HEK293T (cell line): ENCODE data around the gene TCHP.

ENCODE experiments used
- CTCF ChIA-PET: fragments of 350-600 bp; formaldehyde crosslinking; extraction: SDS; loops from one replicate; lab custom pipeline; 2021; ENCODE audit warnings: antibody characterized with exemption, inconsistent platforms; lab: Yijun Ruan, JAX
- POLR2A ChIA-PET: fragments of 350-600 bp; formaldehyde crosslinking; extraction: SDS; loops from one replicate; lab custom pipeline; 2020; ENCODE audit warnings: antibody characterized with exemption, inconsistent platforms; lab: Yijun Ruan, JAX
- DNase-seq: peaks from one replicate; pipeline ENCODE4 v3.0.0; 2012; ENCODE audit warnings: mixed read lengths; ENCODE audit errors: extremely low spot score
- ARNT ChIP-seq: fragments of 450-650 bp; IDR thresholded peaks from 2 replicates; pipeline ENCODE4 v1.6.1; 2017; ENCODE audit warnings: mild to moderate bottlenecking
- BHLHE40 ChIP-seq: fragments of 450-650 bp; IDR thresholded peaks from 2 replicates; pipeline ENCODE4 v1.6.1; 2016; ENCODE audit warnings: mild to moderate bottlenecking, moderate library complexity, borderline replicate concordance
- CTBP1 ChIP-seq: fragments of 450-650 bp; IDR thresholded peaks from 2 replicates; pipeline ENCODE4 v1.6.1; 2016; ENCODE audit warnings: borderline replicate concordance
- ELF4 ChIP-seq: fragments of 450-650 bp; IDR thresholded peaks from 2 replicates; pipeline ENCODE4 v1.6.1; 2017; ENCODE audit warnings: antibody characterized with exemption
- FOXA1 ChIP-seq: fragments of 450-650 bp; IDR thresholded peaks from 2 replicates; pipeline ENCODE4 v1.6.1; 2016; ENCODE audit warnings: mild to moderate bottlenecking
- FOXK2 ChIP-seq: fragments of 450-650 bp; IDR thresholded peaks from 2 replicates; pipeline ENCODE4 v1.6.1; 2016; ENCODE audit warnings: mild to moderate bottlenecking
- FOXM1 ChIP-seq: fragments of 450-650 bp; IDR thresholded peaks from 2 replicates; pipeline ENCODE4 v1.6.1; 2017; ENCODE audit warnings: mild to moderate bottlenecking, borderline replicate concordance
- HDGF ChIP-seq: fragments of 450-650 bp; IDR thresholded peaks from 2 replicates; pipeline ENCODE4 v1.6.1; 2017; ENCODE audit warnings: antibody characterized with exemption, borderline replicate concordance
- L3MBTL2 ChIP-seq: fragments of 450-650 bp; conservative IDR thresholded peaks from 2 replicates; pipeline ENCODE4 v1.6.1; 2016; ENCODE audit warnings: mild to moderate bottlenecking
- LEF1 ChIP-seq: fragments of 450-650 bp; IDR thresholded peaks from 2 replicates; pipeline ENCODE4 v1.6.1; 2017; ENCODE audit warnings: mild to moderate bottlenecking, borderline replicate concordance
- NFRKB ChIP-seq: fragments of 450-650 bp; IDR thresholded peaks from 2 replicates; pipeline ENCODE4 v1.6.1; 2016; ENCODE audit warnings: mild to moderate bottlenecking, moderate library complexity
- SP1 ChIP-seq: fragments of 450-650 bp; IDR thresholded peaks from 2 replicates; pipeline ENCODE4 v1.6.1; 2017
- SUZ12 ChIP-seq: fragments of 450-650 bp; IDR thresholded peaks from 2 replicates; pipeline ENCODE4 v1.6.1; 2016; ENCODE audit warnings: mild to moderate bottlenecking
- TARDBP ChIP-seq: fragments of 450-650 bp; IDR thresholded peaks from 2 replicates; pipeline ENCODE4 v1.6.1; 2016
- ZNF384 ChIP-seq: fragments of 450-650 bp; IDR thresholded peaks from 2 replicates; pipeline ENCODE4 v1.6.1; 2016
- TF ChIP-seq, protein P1 (sequence below): fragments of 450-650 bp; IDR thresholded peaks from 2 replicates; pipeline ENCODE4 v1.6.1; 2016

Gene TCHP

DNA sequence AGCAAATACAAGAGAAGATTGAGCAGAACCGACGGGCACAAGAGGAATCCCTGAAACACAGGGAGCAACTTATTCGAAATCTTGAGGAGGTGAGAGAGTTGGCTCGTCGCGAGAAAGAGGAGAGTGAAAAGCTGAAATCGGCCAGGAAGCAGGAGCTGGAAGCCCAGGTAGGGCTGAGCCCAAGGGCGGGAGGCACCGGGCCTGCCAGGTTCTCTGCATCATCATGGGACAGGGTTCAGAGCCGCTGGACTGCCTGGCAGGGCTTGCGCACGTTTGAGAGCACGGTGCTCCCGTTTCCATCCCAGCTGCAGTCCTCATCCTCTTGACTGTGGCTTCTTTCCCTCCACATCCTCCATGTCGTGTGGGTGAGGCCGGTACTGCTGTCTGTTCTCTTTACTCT lies 14.4 kb downstream of the TCHP start:
- ChIA-PET POLR2A (interaction anchor here (1.0 kb wide), 1 partner anchor 14 kb away, joined by 3 read pairs; the partner anchor contains the start of gene TCHP), CTCF (no interaction called here)
- TF ChIP-seq LEF1 (no peak), SP1 (no peak), ZNF384 (no peak), L3MBTL2 (no peak), ELF4 (no peak), FOXK2 (no peak), FOXM1 (no peak), BHLHE40 (no peak), HDGF (no peak), NFRKB (no peak), ARNT (no peak), TARDBP (no peak), FOXA1 (no peak), SUZ12 (no peak), CTBP1 (no peak)
- TF ChIP-seq, protein P1, sequence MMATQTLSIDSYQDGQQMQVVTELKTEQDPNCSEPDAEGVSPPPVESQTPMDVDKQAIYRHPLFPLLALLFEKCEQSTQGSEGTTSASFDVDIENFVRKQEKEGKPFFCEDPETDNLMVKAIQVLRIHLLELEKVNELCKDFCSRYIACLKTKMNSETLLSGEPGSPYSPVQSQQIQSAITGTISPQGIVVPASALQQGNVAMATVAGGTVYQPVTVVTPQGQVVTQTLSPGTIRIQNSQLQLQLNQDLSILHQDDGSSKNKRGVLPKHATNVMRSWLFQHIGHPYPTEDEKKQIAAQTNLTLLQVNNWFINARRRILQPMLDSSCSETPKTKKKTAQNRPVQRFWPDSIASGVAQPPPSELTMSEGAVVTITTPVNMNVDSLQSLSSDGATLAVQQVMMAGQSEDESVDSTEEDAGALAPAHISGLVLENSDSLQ = no peak
- DNase-seq = no peak

DNA sequence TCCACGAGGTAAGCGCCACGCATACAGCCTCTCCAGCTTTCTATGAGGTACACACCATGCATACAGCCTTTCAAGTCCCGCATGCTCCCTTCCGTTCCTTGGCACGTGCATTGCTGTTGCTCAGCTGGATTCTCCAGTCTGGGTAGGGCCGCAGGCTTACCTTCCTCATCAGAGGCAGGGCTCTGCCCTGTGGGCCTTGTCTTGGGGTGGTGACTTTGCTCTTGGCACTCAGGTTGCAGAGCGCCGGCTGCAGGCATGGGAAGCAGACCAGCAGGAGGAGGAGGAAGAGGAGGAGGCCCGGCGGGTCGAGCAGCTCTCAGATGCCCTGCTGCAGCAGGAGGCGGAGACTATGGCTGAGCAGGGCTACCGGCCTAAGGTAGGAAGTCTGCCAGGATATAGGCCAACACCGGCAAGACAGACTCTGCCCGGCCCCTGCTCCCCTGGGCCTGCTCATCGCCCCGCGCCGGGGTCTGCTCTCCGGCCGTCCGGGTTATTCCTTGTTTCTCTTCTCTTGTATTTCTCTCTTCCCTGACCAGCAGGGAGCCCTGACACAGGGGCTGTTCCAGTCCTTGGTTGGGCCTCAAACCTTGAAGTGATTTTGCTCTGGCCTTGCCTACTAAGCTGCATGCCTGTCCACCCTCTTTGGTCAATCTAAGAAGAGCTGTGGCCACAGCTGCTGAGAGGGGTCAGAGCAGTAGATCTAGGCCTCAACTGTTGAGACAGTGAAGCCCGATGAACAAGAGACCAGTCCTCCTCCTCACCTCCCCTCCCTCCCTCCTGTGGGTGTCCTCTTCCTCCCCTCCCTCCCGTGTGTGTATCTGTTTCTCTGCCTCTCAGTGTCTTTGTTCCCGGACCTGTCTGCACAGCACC lies 15.3 kb downstream of the TCHP start:
- ChIA-PET POLR2A (interaction anchor here (1.0 kb wide), 1 partner anchor 15 kb away, joined by 3 read pairs; the partner anchor contains the start of gene TCHP), CTCF (no interaction called here)
- TF ChIP-seq HDGF (no peak), SP1 (no peak)
- DNase-seq = no peak

DNA sequence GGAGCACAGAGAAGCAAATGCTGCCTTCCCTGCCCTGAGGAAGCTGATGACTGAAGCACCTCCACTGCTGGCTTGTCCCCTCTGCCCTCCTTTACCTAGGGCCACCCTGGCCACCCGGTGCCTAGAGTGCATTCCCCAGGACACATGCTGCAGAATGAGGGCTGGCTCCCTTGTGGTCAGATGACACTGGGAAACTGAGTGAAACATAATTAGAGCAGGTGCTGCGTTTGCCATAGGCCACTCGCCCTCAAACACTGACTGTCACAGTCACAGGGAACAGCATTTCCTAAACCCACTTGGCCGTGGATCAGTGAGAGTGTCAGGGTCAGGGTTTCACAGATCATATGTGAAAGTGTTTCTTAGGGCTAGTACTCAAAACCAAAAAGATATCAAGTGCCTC lies 16.0 kb downstream of the TCHP start:
- no peak for TF ChIP-seq ARNT
- no peak for TF ChIP-seq FOXA1
- TF ChIP-seq SP1 = no peak
- no peak for TF ChIP-seq FOXM1
- TF ChIP-seq, protein P1 = no peak
- ChIA-PET POLR2A (no interaction called here), CTCF (no interaction called here)
- no peak for DNase-seq

DNA sequence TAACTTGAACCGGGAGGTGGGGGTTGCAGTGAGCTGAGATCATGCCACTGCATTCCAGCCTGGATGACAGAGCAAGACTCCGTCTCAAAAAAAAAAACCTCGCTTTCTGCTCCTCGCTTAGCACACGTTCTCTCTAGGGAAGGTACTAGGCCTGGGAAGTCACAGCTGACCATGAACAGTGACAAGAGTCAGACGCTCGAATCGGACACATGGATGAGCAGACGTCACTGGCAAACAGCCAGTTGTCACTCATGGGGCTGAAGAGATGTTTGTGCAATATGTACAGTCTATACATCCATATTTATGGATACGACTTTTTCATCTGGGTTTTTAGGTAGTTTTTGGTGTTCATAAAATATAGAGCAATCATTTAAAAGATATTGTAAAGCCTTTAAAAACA lies 19.4 kb downstream of the TCHP start:
- TF ChIP-seq BHLHE40 (no peak), SP1 (no peak), LEF1 (no peak), SUZ12 (no peak), TARDBP (no peak), NFRKB (no peak), FOXM1 (no peak), ARNT (no peak), FOXK2 (no peak), FOXA1 (no peak), ZNF384 (no peak), L3MBTL2 (no peak), CTBP1 (no peak), HDGF (no peak), ELF4 (no peak)
- TF ChIP-seq, protein P1 = no peak
- no peak for DNase-seq
- ChIA-PET CTCF (interaction anchor here (0.7 kb wide), 1 partner anchor 9 kb away, joined by 4 read pairs; no protein-coding TSS in a partner anchor), POLR2A (no interaction called here)

DNA sequence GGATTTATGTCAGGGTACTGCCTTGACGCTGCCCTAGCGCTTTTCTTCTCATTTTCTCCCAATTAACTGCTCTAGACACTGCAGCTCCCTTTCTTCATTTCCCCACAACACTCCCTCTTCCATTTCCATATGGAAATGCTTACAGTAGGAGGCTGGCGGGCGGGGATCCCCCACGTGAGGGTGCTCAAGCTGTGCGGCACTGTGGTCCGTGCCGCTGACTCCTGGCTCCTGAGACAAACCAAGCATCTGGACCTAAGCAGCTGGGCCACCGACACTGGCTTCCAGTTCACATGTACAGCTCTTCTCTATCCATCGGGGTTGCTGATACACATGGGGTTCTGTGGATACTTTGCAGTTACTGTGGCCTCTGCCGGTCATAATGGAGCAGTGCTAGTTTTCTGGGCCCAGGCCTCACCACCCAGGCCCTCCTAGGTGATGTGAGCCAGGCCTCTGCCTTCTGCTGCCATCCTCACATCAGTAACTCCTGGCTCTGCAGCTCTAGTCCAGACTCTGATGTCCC lies 20.2 kb downstream of the TCHP start:
- CTCF ChIA-PET = no interaction called here
- TF ChIP-seq SP1 = no peak
- TF ChIP-seq LEF1 = no peak
- TF ChIP-seq HDGF = no peak
- no peak for TF ChIP-seq TARDBP
- no peak for TF ChIP-seq BHLHE40
- TF ChIP-seq L3MBTL2 = no peak
- TF ChIP-seq FOXM1 = no peak
- no peak for TF ChIP-seq FOXA1
- no peak for TF ChIP-seq ZNF384
- no peak for TF ChIP-seq ARNT
- no peak for TF ChIP-seq NFRKB
- no peak for TF ChIP-seq ELF4
- no peak for TF ChIP-seq CTBP1
- no peak for TF ChIP-seq SUZ12
- TF ChIP-seq, protein P1 = no peak
- no peak for TF ChIP-seq FOXK2
- DNase-seq = no peak
- POLR2A ChIA-PET = no interaction called here
